Neuronal stem cell (in vitro differentiated cells): ENCODE results near the gene DOCK8.

Source experiments
- DNase-seq: peaks from one replicate; pipeline ENCODE4 v3.0.0-alpha.2; 2013; ENCODE audit warnings: low spot score
- H2AFZ ChIP-seq: one replicate; pipeline ENCODE4 v1.6.1; 2013; ENCODE audit warnings: mild to moderate bottlenecking, low read length, inconsistent platforms
- H2AK5ac ChIP-seq: 2 replicates; pipeline ENCODE4 v1.6.1; 2013; ENCODE audit warnings: low read depth, mild to moderate bottlenecking, inconsistent platforms, low read length, moderate library complexity, mixed read lengths
- H2BK120ac ChIP-seq: 2 replicates; pipeline ENCODE4 v1.6.1; 2013; ENCODE audit warnings: low read depth, mild to moderate bottlenecking, inconsistent platforms, low read length, moderate library complexity, mixed read lengths
- H2BK12ac ChIP-seq: one replicate; pipeline ENCODE4 v1.6.1; 2013; ENCODE audit warnings: low read length, inconsistent platforms
- H2BK15ac ChIP-seq: 2 replicates; pipeline ENCODE4 v1.6.1; 2013; ENCODE audit warnings: mild to moderate bottlenecking, low read length, inconsistent platforms, mixed read lengths
- H2BK5ac ChIP-seq: one replicate; pipeline ENCODE4 v1.6.1; 2013; ENCODE audit warnings: inconsistent platforms, mild to moderate bottlenecking, low read length, moderate library complexity
- H3K14ac ChIP-seq: one replicate; pipeline ENCODE4 v1.6.1; 2013; ENCODE audit warnings: low read length, inconsistent platforms
- H3K18ac ChIP-seq: 2 replicates; pipeline ENCODE4 v1.6.1; 2013; ENCODE audit warnings: low read length, inconsistent platforms
- H3K23ac ChIP-seq: 2 replicates; pipeline ENCODE4 v1.6.1; 2013; ENCODE audit warnings: low read depth, mild to moderate bottlenecking, mixed read lengths, low read length, inconsistent platforms; ENCODE audit not compliant: poor library complexity
- H3K27ac ChIP-seq: replicated peaks from 3 replicates; pipeline ENCODE4 v1.5.1; 2013; ENCODE audit warnings: low read length, inconsistent platforms
- H3K27me3 ChIP-seq, 3 experiments: 2 replicates each; pipeline ENCODE4 v1.6.1; 2013; ENCODE audit warnings: low read length in 3 of 3, mild to moderate bottlenecking in 2 of 3, inconsistent platforms in 1 of 3, low read depth in 1 of 3, mixed read lengths in 1 of 3, moderate library complexity in 1 of 3; ENCODE audit not compliant: control insufficient read depth in 3 of 3, insufficient read depth in 3 of 3
- H3K36me3 ChIP-seq, 2 donors: replicated peaks in 1 of 2; 2 replicates each; pipeline ENCODE4 v1.6.1; 2013; ENCODE audit warnings: low read length in 2 of 2; ENCODE audit not compliant: control insufficient read depth in 2 of 2, insufficient read depth in 2 of 2
- H3K4ac ChIP-seq: 2 replicates; pipeline ENCODE4 v1.6.1; 2013; ENCODE audit warnings: inconsistent platforms, mild to moderate bottlenecking, low read length, moderate library complexity
- H3K4me1 ChIP-seq, 2 donors: 1 replicate in 1 of 2; 2 replicates in 1 of 2; pipeline ENCODE4 v1.6.1; 2013; ENCODE audit warnings: low read length in 2 of 2, low read depth in 1 of 2; ENCODE audit not compliant: control insufficient read depth in 2 of 2, insufficient read depth in 1 of 2
- H3K4me2 ChIP-seq: one replicate; pipeline ENCODE4 v1.6.1; 2013; ENCODE audit warnings: mild to moderate bottlenecking, low read length, inconsistent platforms; ENCODE audit not compliant: insufficient read depth, poor library complexity, severe bottlenecking
- H3K4me3 ChIP-seq, 2 donors: 2 replicates each; pipeline ENCODE4 v1.5.1; 2013; ENCODE audit warnings: low read length in 2 of 2, mild to moderate bottlenecking in 2 of 2, inconsistent platforms in 1 of 2, moderate library complexity in 1 of 2
- H3K79me1 ChIP-seq: one replicate; pipeline ENCODE4 v1.6.1; 2013; ENCODE audit warnings: low read depth, mild to moderate bottlenecking, inconsistent platforms, low read length, moderate library complexity
- H3K9ac ChIP-seq: one replicate; pipeline ENCODE4 v1.6.1; 2013; ENCODE audit warnings: mild to moderate bottlenecking, low read depth, low read length, inconsistent platforms; ENCODE audit not compliant: poor library complexity
- H3K9me3 ChIP-seq, 2 donors: replicated peaks in 1 of 2; 2 replicates each; pipeline versions ENCODE3 to v1.6.1; 2013; ENCODE audit warnings: low read length in 2 of 2, mild to moderate bottlenecking in 2 of 2, inconsistent platforms in 1 of 2, low read depth in 1 of 2, mixed read lengths in 1 of 2, moderate library complexity in 1 of 2; ENCODE audit not compliant: control insufficient read depth in 2 of 2, insufficient read depth in 1 of 2
- H4K8ac ChIP-seq: one replicate; pipeline ENCODE4 v1.6.1; 2013; ENCODE audit warnings: low read depth, mild to moderate bottlenecking, inconsistent platforms, low read length, moderate library complexity
- H4K91ac ChIP-seq: one replicate; pipeline ENCODE4 v1.6.1; 2013; ENCODE audit warnings: low read length, low read depth, mild to moderate bottlenecking, inconsistent platforms; ENCODE audit not compliant: poor library complexity
- WGBS, 2 donors: extraction: QIAGEN DNeasy Blood & Tissue Kit; methylation state at CpG; one replicate each; pipeline ENCODE4 v1.1.7; 2013; ENCODE audit warnings: missing lambda C conversion rate in 2 of 2, mixed read lengths in 1 of 2; ENCODE audit not compliant: insufficient read length in 2 of 2, insufficient replicate concordance in 1 of 2; ENCODE audit errors: extremely low coverage in 2 of 2; 5-methylcytosine and 5-hydroxymethylcytosine counted together

Gene DOCK8

DNA sequence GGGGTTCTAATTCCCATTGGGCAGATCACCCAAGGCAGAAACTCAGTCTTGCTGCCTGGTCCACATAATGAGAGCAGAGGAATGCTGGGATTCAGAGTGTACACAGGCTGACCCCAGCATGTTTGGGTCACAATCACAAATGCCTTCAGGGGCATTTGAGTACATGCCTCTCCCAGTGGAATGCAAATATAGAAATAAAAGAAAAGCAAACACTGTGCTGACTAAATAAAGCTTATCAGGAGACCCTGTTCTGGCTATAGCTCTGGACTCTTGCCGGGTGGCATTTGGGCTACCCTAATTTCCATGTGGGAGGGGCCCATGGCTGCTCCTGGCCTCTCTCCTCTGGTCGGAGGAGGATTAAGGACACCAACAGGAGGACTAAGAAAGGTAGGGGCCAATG, 121.4 kb downstream of the DOCK8 start:
- no peak overlapping the region for H2BK5ac ChIP-seq
- H4K91ac ChIP-seq: no peak overlapping the region
- H2BK12ac ChIP-seq: no peak overlapping the region
- WGBS, 2 donors: no CpG with 5 or more reads among the region's 2 CpGs
- no peak overlapping the region for H2BK15ac ChIP-seq
- no peak overlapping the region for H3K27ac ChIP-seq
- no peak for DNase-seq
- no peaks in the 10 kb centered on the region for H3K36me3 ChIP-seq
- no peak overlapping the region for H2AK5ac ChIP-seq
- no peak overlapping the region for H4K8ac ChIP-seq
- H3K4me2 ChIP-seq: no peak overlapping the region
- H3K27me3 ChIP-seq: no peaks in the 10 kb centered on the region
- no peak overlapping the region for H3K4me3 ChIP-seq
- no peak overlapping the region for H3K4ac ChIP-seq
- H2AFZ ChIP-seq: no peak overlapping the region
- H2BK120ac ChIP-seq: no peak overlapping the region
- H3K23ac ChIP-seq: no peak overlapping the region
- H3K79me1 ChIP-seq: no peaks in the 10 kb centered on the region
- H3K18ac ChIP-seq: no peak overlapping the region
- H3K9me3 ChIP-seq: no peaks in the 10 kb centered on the region
- no peak overlapping the region for H3K14ac ChIP-seq
- H3K9ac ChIP-seq: no peak overlapping the region
- H3K4me1 ChIP-seq: peaks cover 0 to 3% of the 10 kb centered on the region in 2 donors

GRCh38 chr9:338602-339001, 123.9 kb downstream of the DOCK8 start:
- no peak overlapping the region for H3K4me3 ChIP-seq
- H2AFZ ChIP-seq: no peak overlapping the region
- H2BK15ac ChIP-seq: no peak overlapping the region
- H3K18ac ChIP-seq: no peak overlapping the region
- peaks cover 0 to 1% (median 0%) of the 10 kb centered on the region in 3 experiments for H3K27me3 ChIP-seq
- no peak overlapping the region for H3K4me2 ChIP-seq
- H2AK5ac ChIP-seq: no peak overlapping the region
- no peaks in the 10 kb centered on the region for H3K4me1 ChIP-seq
- H3K23ac ChIP-seq: no peak overlapping the region
- no peak overlapping the region for H3K27ac ChIP-seq
- no peak overlapping the region for H3K4ac ChIP-seq
- no peak overlapping the region for H2BK5ac ChIP-seq
- DNase-seq: no peak
- H3K9ac ChIP-seq: no peak overlapping the region
- no peaks in the 10 kb centered on the region for H3K9me3 ChIP-seq
- H2BK120ac ChIP-seq: no peak overlapping the region
- H3K14ac ChIP-seq: no peak overlapping the region
- no peaks in the 10 kb centered on the region for H3K79me1 ChIP-seq
- no peak overlapping the region for H2BK12ac ChIP-seq
- H4K91ac ChIP-seq: no peak overlapping the region
- no peak overlapping the region for H4K8ac ChIP-seq
- WGBS, 2 donors: no CpG with 5 or more reads among the region's 6 CpGs
- H3K36me3 ChIP-seq: no peaks in the 10 kb centered on the region

- WGBS, 2 donors: no CpG with 5 or more reads among the region's 9 CpGs
- Histone ChIP-seq H2AK5ac (no peak overlapping the region), H4K8ac (no peak overlapping the region), H2AFZ (no peak overlapping the region), H3K18ac (no peak overlapping the region), H2BK5ac (no peak overlapping the region), H2BK15ac (no peak overlapping the region), H2BK120ac (no peak overlapping the region), H3K4me1 (no peaks in the 10 kb centered on the region), H3K4me2 (no peak overlapping the region), H3K14ac (no peak overlapping the region), H3K4ac (no peak overlapping the region), H3K9ac (no peak overlapping the region), H3K27ac (no peak overlapping the region), H3K79me1 (no peaks in the 10 kb centered on the region), H3K36me3 (no peaks in the 10 kb centered on the region), H3K23ac (no peak overlapping the region), H3K27me3 (peaks cover 0 to 5% (median 1%) of the 10 kb centered on the region in 3 experiments), H4K91ac (peak overlapping the region; percentile 81), H3K9me3 (no peaks in the 10 kb centered on the region), H3K4me3 (no peak overlapping the region), H2BK12ac (no peak overlapping the region)
- DNase-seq: no peak
Measured at GRCh38 chr9:341634-342421, 127.2 kb downstream of the DOCK8 start.

DNA sequence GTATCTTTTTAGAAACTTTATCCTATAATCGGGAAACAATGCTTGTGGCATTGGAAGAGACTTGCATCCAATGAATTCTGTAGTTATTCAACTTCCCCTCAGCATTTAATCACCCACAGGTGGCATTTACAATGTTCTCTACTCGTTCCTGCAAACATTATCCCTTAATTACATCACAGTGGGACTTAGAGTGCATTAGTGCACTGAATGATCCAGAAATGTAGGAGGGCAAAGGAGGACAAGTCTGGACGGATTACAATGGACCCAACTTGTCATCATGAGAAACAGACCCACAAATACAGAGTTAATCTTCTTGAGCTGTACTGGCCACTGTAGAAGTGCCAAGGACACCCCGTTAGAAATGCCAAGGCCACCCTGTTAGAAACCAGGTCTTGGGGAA, 129.1 kb downstream of the DOCK8 start:
- H2AFZ ChIP-seq: no peak overlapping the region
- no CpG with 5 or more reads among the region's 4 CpGs for WGBS, 2 donors
- no peak overlapping the region for H2BK5ac ChIP-seq
- no peak overlapping the region for H3K4ac ChIP-seq
- peaks cover 0 to 1% of the 10 kb centered on the region in 2 donors for H3K4me1 ChIP-seq
- no peak overlapping the region for H3K4me3 ChIP-seq
- H2AK5ac ChIP-seq: no peak overlapping the region
- H3K9me3 ChIP-seq: no peaks in the 10 kb centered on the region
- H3K79me1 ChIP-seq: no peaks in the 10 kb centered on the region
- no peak overlapping the region for H3K23ac ChIP-seq
- no peak overlapping the region for H3K18ac ChIP-seq
- no peak for DNase-seq
- H2BK12ac ChIP-seq: no peak overlapping the region
- H2BK120ac ChIP-seq: no peak overlapping the region
- H3K9ac ChIP-seq: no peak overlapping the region
- H3K27me3 ChIP-seq: peaks cover 0 to 12% (median 1%) of the 10 kb centered on the region in 3 experiments
- H3K4me2 ChIP-seq: no peak overlapping the region
- no peak overlapping the region for H4K91ac ChIP-seq
- H3K14ac ChIP-seq: no peak overlapping the region
- no peak overlapping the region for H2BK15ac ChIP-seq
- H3K27ac ChIP-seq: no peak overlapping the region
- H3K36me3 ChIP-seq: no peaks in the 10 kb centered on the region
- H4K8ac ChIP-seq: no peak overlapping the region
